HG03432 (cell line): ENCODE measurements around the gene ECT2L.
A peak's percentile ranks its signal among the peaks of the same experiment; 100 is the strongest.
"Not testable (repeated sequence)": the region's sequence is repeated elsewhere in the genome, so short reads cannot be mapped to it uniquely, and the experiment has no call there.

Experiments
- ATAC-seq: cut with Tn5 transposase; IDR thresholded peaks from one replicate; pipeline ENCODE4 v1.9.1; 2021; ENCODE audit warnings: mild to moderate bottlenecking, moderate library complexity; ENCODE audit not compliant: unreplicated experiment

Gene ECT2L

DNA sequence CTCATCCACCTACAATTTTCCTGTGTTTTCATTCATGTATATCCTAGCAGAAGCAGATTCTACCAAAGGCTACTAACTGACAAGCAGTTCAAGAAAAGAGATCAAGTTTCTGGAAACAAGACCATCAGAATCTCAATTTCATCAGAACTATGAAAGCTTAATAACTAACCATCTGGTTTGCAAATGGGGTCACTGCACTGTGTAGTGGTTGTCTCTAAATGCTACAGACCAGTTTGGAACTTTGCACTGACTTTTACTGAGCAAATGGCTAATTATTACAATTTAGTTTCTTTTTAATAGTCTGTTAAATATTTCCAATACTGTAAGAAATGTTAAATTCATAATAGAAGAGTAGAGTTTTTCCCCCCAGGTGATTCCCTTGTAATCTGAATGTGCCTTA lies 127.7 kb downstream of the ECT2L start:
- ATAC-seq, result no peak

- ATAC-seq, result no peak
These were observed 129.9 kb downstream of the ECT2L start for GRCh38 chr6:138925806-138926205.

DNA sequence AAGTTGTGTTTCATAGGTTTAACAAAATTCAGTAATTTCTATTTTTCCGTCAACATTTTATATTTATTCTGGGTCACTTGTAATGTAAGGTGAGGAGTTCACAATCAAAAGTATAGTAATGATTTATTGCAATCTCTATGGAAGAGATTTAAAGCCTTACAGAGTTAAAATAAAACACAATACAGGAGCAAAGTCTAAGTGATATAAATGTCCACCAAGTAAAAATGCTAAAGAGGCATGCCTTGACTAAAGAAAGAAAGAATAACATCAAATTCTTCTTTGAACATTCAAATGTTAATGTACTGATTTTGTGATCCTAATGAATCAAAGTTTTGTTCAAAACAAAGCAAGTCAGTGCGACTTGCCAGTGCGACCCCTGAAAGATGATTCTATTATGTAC lies 130.7 kb downstream of the ECT2L start:
- ATAC-seq, result no peak

DNA sequence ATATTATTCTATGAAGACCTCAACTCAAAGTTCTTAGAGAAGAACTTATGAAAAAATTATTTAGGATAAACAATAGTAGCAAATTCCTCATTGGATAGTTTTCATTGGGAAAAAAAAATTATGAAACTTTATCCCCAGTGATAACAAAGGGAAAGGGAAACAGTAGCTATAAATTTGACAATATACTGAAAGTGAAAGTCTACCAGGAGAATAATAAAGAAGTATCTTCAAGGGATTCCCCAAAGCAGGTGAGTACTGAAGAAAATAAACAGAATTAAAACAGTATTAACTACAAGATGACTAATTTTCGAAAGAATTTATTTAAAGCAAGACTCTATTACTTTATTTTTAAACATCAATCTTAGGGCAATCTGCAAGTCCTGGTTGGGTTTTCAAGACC lies 135.8 kb downstream of the ECT2L start:
- peak; percentile 46 for ATAC-seq

DNA sequence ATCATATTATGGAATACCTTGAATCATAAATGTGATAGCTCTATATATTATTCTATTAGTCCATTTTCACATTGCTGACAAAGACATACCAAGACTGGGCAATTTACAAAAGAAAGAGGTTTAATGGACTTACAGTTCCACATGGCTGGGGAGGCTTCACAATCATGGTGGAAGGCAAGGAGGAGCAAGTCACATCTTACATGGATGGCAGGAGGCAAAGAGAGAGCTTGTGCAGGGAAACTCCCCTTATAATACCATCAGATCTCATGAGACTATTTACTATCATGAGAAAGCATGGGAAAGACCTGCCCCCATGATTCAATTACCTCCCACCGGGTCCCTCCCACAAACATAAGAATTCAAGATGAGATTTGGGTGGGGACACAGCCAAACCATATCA lies 141.0 kb downstream of the ECT2L start:
- ATAC-seq, result not testable (repeated sequence)

- no peak for ATAC-seq
These were observed 147.3 kb downstream of the ECT2L start for GRCh38 chr6:138943089-138943625.

GRCh38 chr6:138944412-138944811 lies 148.5 kb downstream of the ECT2L start:
- peak; percentile 76 for ATAC-seq

GRCh38 chr6:138945354-138945753 lies 149.5 kb downstream of the ECT2L start:
- ATAC-seq, result no peak

- no peak for ATAC-seq
These were observed 152.1 kb downstream of the ECT2L start for GRCh38 chr6:138948004-138948403.

GRCh38 chr6:138948546-138949179 lies 152.8 kb downstream of the ECT2L start:
- ATAC-seq, result no peak

- ATAC-seq, result no peak
These were observed 157.6 kb downstream of the ECT2L start for GRCh38 chr6:138953451-138953850.
